ENCODE measurements around the gene SUSD1. TPM values are rescaled to one million over a fixed set of nuclear protein-coding genes. Genes with fewer than 3 reads are reported as not detected.
A peak's percentile ranks its signal among the peaks of the same experiment; 100 is the strongest.

SUSD1 gene
- total RNA-seq, 2 experiments from 2014 or later: 8.3 to 8.7 TPM

DNA sequence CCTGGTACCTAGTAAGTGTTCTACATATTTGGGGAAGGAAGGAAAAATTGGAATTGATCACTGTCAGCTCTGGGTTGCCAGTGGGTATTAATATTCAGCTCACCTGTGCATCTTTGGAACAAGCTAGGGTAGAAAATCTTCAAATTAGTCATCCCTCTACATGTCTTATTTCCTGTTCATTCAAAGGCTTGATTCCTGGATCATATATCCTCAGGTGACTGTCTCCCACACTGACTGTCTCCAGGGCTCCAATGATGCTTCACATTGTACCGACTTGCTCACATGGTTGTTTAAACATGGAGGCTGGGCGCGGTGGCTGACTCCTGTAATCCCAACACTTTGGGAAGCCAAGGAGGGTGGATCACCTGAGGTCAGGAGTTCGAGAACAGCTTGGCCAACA, 11.6 kb upstream of the SUSD1 start:
- DNase-seq (no peak), ATAC-seq (ENCODE audit: low read depth) (no peak)
- Mint-ChIP-seq H3K4me3 (no peak overlapping the region), H3K4me1 (peaks cover 6% of the 10 kb centered on the region), H3K36me3 (peaks cover 15% of the 10 kb centered on the region), H3K9me3 (peaks cover 6% of the 10 kb centered on the region), H3K27ac (no peak overlapping the region), H3K27me3 (peaks cover 5% of the 10 kb centered on the region)
- POLR2A ChIA-PET: no interaction called here

DNA sequence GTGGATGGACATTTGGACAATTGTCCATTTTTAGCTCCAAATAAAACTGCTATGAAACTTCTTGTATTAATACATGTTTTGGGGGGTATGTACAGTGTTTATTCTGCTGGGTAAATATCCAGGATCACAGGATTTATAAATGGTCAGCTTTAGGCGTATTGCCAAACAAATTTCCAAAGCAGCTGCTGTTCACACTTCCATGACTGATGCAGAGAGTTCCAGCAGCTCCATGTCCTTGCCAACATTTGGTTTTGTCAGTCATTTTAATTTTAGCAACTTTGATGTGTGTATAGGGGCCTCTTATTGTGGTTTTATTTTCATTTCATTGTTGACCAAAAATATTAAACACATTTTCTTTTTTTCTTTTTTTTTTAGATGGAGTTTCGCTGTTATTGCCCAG, 9.8 kb upstream of the SUSD1 start:
- Mint-ChIP-seq H3K4me1 (peaks cover 19% of the 10 kb centered on the region), H3K9me3 (peaks cover 4% of the 10 kb centered on the region), H3K36me3 (peaks cover 8% of the 10 kb centered on the region), H3K27ac (no peak overlapping the region), H3K4me3 (no peak overlapping the region), H3K27me3 (peaks cover 5% of the 10 kb centered on the region)
- DNase-seq (no peak), ATAC-seq (ENCODE audit: low read depth) (no peak)
- POLR2A ChIA-PET: no interaction called here

DNA sequence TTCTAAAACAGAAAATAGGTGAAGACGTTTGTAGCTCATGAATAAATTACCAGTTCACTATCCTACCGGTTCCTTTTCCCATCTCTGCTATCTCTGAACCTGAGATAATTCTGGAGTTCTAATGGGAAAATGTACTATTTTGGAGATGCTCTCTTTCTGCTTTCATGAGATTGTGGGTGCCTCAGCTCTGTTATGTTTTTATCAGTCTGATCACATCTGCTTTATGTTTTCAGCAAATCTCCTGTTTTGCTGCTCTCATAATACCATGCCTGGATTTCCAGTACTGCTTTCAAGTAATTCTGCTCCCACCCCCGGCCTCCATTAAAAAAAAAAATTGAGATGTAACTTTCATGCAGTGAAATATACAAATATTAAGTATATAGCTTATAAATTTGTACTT, 9.1 kb upstream of the SUSD1 start:
- Mint-ChIP-seq H3K27ac (no peak overlapping the region), H3K27me3 (peaks cover 5% of the 10 kb centered on the region), H3K4me1 (peaks cover 23% of the 10 kb centered on the region), H3K4me3 (no peak overlapping the region), H3K36me3 (peaks cover 8% of the 10 kb centered on the region), H3K9me3 (peaks cover 4% of the 10 kb centered on the region)
- POLR2A ChIA-PET: no interaction called here
- no peak for DNase-seq
- no peak for ATAC-seq (ENCODE audit: low read depth)

DNA sequence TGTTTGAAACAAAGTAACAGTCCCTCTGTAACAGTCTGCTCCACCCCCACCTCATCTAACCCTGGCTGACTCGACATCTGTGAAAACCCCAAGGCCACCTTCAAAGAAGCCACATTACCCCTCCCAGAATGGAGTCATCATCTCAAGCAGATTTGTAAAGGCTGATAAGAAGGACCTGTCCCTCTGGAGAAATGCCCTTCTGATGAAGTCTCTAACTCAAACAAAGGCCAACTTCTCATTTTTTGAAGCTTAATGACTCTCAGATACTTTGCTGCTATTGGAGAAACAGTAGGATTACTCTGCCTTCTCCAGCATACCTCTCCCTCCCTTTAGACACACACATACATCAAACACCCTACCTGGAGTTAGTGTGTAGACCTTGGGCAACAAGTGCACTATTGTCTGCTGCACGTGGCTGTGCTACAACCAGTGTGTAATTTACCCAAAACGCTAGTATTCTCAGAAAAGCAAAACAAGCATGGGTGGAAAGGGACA, 5.3 kb upstream of the SUSD1 start:
- ATAC-seq (ENCODE audit: low read depth) (peak; percentile 69), DNase-seq (no peak)
- peaks cover 4% of the 10 kb centered on the region for H3K9me3 Mint-ChIP-seq
- peaks cover 51% of the 10 kb centered on the region for H3K4me1 Mint-ChIP-seq
- H3K36me3 Mint-ChIP-seq: peaks cover 5% of the 10 kb centered on the region
- POLR2A ChIA-PET: interaction anchor here (0.6 to 1.6 kb wide), 3 partner anchors 153 to 638 kb away, joined by 3 to 4 read pairs (median 4); partner anchors contain the start of genes HSDL2 and PTBP3
- H3K4me3 Mint-ChIP-seq: peak overlapping the region; percentile 57
- peaks cover 21% of the 10 kb centered on the region for H3K27me3 Mint-ChIP-seq
- H3K27ac Mint-ChIP-seq: peak overlapping the region; percentile 61

DNA sequence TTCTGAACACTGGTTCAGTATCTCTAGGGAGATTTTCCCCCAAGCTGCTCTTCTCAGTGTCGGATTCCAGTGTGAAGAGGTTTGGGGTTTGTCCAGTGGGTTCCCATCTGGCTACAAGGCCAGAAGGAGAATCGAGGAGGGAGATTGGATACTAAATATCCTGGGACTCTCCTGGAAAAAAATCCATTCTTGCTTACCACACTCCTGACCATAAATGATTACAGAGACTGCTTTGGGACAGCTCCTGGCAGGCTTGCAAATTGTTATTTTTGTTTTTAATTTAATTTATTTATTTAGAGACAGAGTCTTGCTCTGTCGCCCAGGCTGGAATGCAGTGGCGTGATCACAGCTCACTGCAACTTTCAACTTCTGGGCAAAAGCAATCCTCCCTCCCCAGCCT, 4.7 kb upstream of the SUSD1 start:
- POLR2A ChIA-PET: interaction anchor here (0.6 kb wide), 1 partner anchor 638 kb away, joined by 3 read pairs; no protein-coding TSS in a partner anchor
- DNase-seq (no peak), ATAC-seq (ENCODE audit: low read depth) (no peak)
- peaks cover 4% of the 10 kb centered on the region for H3K9me3 Mint-ChIP-seq
- peaks cover 20% of the 10 kb centered on the region for H3K27me3 Mint-ChIP-seq
- H3K36me3 Mint-ChIP-seq: peaks cover 5% of the 10 kb centered on the region
- H3K4me1 Mint-ChIP-seq: peaks cover 53% of the 10 kb centered on the region
- H3K4me3 Mint-ChIP-seq: peak overlapping the region; percentile 41
- no peak overlapping the region for H3K27ac Mint-ChIP-seq

DNA sequence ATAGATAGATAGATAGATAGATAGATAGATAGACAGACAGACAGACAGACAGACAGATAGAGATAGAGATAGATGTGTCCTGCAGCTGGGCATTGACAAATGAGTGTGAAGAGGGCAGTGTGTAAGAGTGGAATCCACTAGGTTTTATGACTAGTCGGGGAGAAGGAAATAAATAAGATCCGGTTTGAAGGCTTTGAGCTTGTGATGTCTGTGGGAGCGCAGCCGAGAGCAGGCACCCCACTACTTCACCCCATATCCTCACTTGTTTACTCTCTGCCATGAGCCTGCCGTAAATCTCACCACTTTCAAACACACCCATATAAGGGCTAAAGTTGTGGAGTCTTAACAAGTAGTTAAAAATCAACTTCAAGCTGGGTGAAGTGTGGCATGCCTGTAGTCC, 1.4 kb upstream of the SUSD1 start:
- Mint-ChIP-seq H3K27ac (peak overlapping the region; percentile 57), H3K4me1 (peaks cover 66% of the 10 kb centered on the region), H3K4me3 (peak overlapping the region; percentile 63), H3K36me3 (peaks cover 19% of the 10 kb centered on the region), H3K9me3 (peaks cover 6% of the 10 kb centered on the region), H3K27me3 (peaks cover 17% of the 10 kb centered on the region)
- no peak for DNase-seq
- POLR2A ChIA-PET: interaction anchor here (0.9 to 2.1 kb wide), 3 partner anchors 42 to 156 kb away, joined by 3 to 10 read pairs (median 4); partner anchors contain the start of gene PTBP3
- peak; percentile 19 for ATAC-seq (ENCODE audit: low read depth)

DNA sequence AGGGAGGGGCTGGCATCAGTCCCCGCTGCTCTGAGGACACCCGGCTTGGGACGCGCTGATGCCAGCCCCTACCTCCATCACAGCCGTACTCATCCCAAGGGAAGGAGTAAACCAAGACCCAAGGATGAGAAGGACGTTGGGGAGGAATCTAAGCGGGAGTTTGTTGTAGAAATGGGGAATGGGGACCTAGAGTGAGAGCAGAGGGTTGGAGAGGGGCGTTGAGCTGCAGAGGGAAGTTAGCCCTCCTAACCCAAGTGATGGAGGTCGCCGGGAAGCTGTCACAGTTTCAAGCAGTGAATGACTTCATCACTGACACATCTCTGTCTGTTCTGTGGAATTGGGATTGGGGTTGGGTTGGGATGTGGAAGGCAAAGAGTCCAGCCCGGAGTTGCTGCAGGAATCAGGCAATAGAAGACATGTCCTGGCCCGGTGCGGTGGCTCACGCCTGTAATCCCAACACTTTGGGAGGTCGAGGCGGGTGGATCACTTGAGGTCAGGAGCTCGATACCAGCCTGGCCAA, 759 bp upstream of the SUSD1 start:
- POLR2A ChIA-PET: interaction anchor here (1.1 to 2.1 kb wide), 2 partner anchors 43 to 157 kb away, joined by 4 to 10 read pairs; partner anchors contain the start of gene PTBP3
- H3K27ac Mint-ChIP-seq: peak overlapping the region; percentile 68
- ATAC-seq (ENCODE audit: low read depth) (no peak), DNase-seq (no peak)
- H3K4me1 Mint-ChIP-seq: peaks cover 61% of the 10 kb centered on the region
- H3K36me3 Mint-ChIP-seq: peaks cover 23% of the 10 kb centered on the region
- peaks cover 6% of the 10 kb centered on the region for H3K9me3 Mint-ChIP-seq
- H3K27me3 Mint-ChIP-seq: peaks cover 17% of the 10 kb centered on the region
- peak overlapping the region; percentile 63 for H3K4me3 Mint-ChIP-seq

DNA sequence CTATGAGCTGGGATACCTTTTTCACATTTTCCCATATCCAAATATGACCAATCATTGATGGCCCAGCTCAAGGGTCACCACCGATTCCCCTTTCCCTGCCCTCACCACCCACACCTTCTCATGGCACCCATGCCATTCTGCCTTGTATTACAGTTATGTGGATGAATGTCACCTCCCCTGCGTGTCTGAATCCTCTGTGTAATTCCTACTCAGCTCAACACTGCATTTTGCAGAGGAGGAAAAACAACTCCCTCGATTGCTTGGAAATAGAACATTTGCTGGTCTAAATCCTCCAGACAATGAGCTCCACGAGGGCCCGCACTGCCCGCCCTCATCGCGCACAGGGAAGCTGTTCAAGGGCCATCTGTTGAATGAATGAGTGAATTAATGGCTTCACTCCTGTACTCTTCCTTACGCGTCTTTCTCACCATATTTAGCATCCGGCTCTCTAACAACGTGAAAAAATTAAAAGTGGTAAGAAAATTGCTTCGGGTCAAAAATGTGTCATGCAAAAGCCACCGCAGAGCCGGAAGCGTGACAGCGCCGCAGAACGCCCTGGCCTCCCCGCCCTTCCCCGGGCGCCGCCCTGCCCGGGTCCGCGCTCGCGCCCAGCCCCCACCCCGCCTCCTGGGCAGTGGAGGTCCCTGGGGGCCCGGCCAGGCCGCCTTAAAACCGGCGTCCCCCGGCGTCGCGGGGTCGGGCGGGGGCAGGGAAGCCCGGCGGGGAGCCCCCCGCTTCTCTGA, 704 bp downstream of the SUSD1 start:
- Mint-ChIP-seq H3K4me3 (peak overlapping the region; percentile 89), H3K4me1 (peaks cover 56% of the 10 kb centered on the region)

DNA sequence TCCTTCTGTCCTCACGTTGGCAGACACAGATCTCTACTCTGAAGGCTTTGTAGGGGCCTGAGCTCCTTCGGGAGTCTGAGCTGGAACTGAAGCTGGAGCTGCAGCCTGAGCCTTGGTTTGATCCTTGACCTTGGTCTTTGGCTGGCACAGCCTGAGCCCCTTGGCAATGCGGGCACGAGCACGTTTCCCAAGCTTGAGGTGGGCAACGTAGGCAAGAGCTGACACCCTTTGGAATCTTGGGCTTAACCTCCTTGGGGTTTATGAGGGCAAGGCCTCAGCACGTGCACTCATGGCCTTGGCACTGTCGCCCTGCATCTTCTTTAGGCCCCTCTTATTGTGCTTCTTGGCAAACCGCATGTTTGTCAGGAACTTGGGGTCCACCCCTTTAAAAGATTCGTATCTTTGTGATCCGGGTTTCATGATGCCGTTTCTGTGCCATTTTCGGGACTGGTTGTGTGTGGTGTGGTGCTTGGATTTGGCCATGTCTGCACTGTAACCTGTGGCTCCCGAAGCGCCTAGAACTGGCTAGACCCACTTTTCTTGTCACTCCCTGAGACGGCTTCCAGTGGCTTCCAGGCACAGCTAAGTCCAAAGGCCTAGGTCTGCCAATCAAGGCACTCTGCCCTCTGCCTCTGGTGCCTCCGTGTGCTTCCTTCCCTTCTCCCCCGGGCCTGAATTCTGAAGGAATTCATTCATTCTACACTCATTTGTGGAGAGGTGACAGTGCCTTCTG, 1.4 kb downstream of the SUSD1 start:
- Mint-ChIP-seq H3K27ac (peak overlapping the region; percentile 88), H3K36me3 (peaks cover 35% of the 10 kb centered on the region), H3K4me3 (peak overlapping the region; percentile 89), H3K27me3 (peaks cover 17% of the 10 kb centered on the region), H3K9me3 (peaks cover 6% of the 10 kb centered on the region), H3K4me1 (peaks cover 63% of the 10 kb centered on the region)
- ATAC-seq (ENCODE audit: low read depth) (no peak), DNase-seq (no peak)
- POLR2A ChIA-PET: interaction anchor here (0.9 to 1.7 kb wide), 5 partner anchors 9 to 205 kb away, joined by 3 to 10 read pairs (median 4); partner anchors contain the start of gene PTBP3

More for the DNA sequence above, 704 bp downstream of the SUSD1 start:
- POLR2A ChIA-PET: interaction anchor here (0.9 to 1.7 kb wide), 5 partner anchors 10 to 205 kb away, joined by 3 to 10 read pairs (median 4); partner anchors contain the start of gene PTBP3
- DNase-seq (peak; percentile 86), ATAC-seq (ENCODE audit: low read depth) (peak; percentile 79)
- peak overlapping the region; percentile 88 for H3K27ac Mint-ChIP-seq
- H3K27me3 Mint-ChIP-seq: peaks cover 17% of the 10 kb centered on the region
- H3K36me3 Mint-ChIP-seq: peaks cover 31% of the 10 kb centered on the region
- peaks cover 6% of the 10 kb centered on the region for H3K9me3 Mint-ChIP-seq

DNA sequence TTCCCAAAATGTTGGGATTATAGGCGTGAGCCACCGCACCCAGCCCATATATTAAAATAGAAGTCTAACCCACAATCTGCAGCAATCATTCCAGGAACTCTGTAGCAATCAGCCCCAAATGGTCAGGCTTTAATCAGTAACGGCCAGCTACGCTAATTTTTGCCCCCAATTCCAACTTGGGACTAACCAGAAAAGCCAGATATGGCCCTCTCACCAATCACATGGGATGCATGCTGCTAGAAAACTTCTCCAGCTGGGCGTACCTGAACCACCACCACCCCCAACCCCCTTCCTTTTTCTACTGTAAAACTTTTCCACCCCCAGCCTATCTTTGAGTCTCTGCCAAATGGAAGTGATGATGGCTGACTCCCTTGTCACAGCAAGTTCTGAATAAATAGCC, 4.1 kb downstream of the SUSD1 start:
- peaks cover 39% of the 10 kb centered on the region for H3K36me3 Mint-ChIP-seq
- H3K9me3 Mint-ChIP-seq: peaks cover 6% of the 10 kb centered on the region
- DNase-seq (no peak), ATAC-seq (ENCODE audit: low read depth) (no peak)
- POLR2A ChIA-PET: no interaction called here
- no peak overlapping the region for H3K4me3 Mint-ChIP-seq
- H3K27ac Mint-ChIP-seq: no peak overlapping the region
- peaks cover 2% of the 10 kb centered on the region for H3K27me3 Mint-ChIP-seq
- peaks cover 52% of the 10 kb centered on the region for H3K4me1 Mint-ChIP-seq

DNA sequence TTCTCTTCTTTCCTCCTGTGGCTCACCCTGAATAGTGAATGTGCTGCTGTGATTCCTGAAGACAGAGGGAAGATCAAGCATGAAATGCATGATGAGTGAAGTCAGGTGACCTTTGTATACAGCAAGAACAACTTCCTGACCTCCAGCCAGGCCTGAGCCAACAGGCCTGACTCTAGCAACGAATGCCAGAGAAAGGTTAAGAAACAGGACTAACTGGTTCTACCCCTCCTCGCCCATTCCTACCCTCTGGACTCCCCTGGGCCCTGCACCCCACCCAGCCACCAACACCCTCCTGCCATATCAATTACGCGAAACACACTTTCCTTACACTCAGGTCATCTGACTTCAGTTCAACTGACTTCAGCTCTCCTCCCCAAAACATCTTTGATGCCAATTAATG, 4.9 kb downstream of the SUSD1 start:
- Mint-ChIP-seq H3K27ac (no peak overlapping the region), H3K36me3 (peaks cover 39% of the 10 kb centered on the region), H3K4me1 (peaks cover 48% of the 10 kb centered on the region), H3K9me3 (peaks cover 6% of the 10 kb centered on the region), H3K4me3 (no peak overlapping the region), H3K27me3 (no peaks in the 10 kb centered on the region)
- ATAC-seq (ENCODE audit: low read depth): no peak
- DNase-seq: no peak
- POLR2A ChIA-PET: no interaction called here

DNA sequence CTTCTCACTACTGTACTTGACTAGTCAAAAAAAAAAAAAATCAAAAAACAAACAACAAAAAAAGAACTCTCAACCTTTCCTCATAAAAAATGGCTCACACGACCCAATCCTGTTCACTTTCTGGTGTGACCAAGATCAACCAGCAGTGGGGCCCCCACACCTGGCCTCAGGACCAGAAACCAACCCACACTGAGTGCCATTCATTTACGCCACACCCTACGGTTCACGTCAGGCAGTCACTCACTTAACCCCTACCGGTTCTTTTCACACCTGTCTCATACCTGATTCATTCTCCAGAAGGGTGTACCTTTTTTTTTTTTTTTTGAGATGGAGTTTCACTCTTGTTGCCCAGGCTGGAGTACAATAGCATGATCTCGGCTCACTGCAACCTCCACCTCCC, 5.7 kb downstream of the SUSD1 start:
- H3K4me3 Mint-ChIP-seq: no peak overlapping the region
- peaks cover 38% of the 10 kb centered on the region for H3K36me3 Mint-ChIP-seq
- H3K9me3 Mint-ChIP-seq: peaks cover 6% of the 10 kb centered on the region
- H3K27ac Mint-ChIP-seq: no peak overlapping the region
- POLR2A ChIA-PET: no interaction called here
- H3K4me1 Mint-ChIP-seq: peaks cover 47% of the 10 kb centered on the region
- DNase-seq (no peak), ATAC-seq (ENCODE audit: low read depth) (no peak)
- H3K27me3 Mint-ChIP-seq: no peaks in the 10 kb centered on the region

DNA sequence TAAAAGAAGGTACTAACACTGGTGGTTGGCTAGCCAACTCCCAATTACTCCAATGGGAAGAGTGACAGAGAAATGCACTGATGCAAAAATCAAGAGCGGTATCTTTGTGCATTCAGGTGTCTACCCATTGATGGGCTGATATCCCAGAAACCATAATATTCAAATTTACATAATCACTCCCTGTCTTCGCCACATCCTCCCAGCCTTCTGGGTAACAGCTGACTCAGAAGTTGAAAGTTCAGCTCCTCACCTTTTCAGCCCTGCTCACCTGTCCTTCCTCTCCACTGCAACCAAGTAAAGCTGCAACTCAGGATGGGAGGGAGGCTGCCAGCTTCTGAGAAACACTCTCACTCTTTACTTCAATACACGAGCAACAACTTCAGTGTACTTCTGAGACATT, 6.9 kb downstream of the SUSD1 start:
- no peak for DNase-seq
- Mint-ChIP-seq H3K27me3 (no peaks in the 10 kb centered on the region), H3K36me3 (peaks cover 33% of the 10 kb centered on the region), H3K4me3 (no peak overlapping the region), H3K4me1 (peaks cover 39% of the 10 kb centered on the region), H3K9me3 (peaks cover 6% of the 10 kb centered on the region), H3K27ac (no peak overlapping the region)
- POLR2A ChIA-PET: interaction anchor here (0.7 kb wide), 1 partner anchor 26 kb away, joined by 3 read pairs; no protein-coding TSS in a partner anchor
- peak; percentile 60 for ATAC-seq (ENCODE audit: low read depth)

Measured in activated naive CD8-positive, alpha-beta T cell treated with anti-CD3 and anti-CD28 coated beads, Interleukin-2, amount 10 ng/mL, durations not matched to agents 7 days and 5 days (primary cell).